ENCODE results near the gene TSC2. TPM values are rescaled to one million over a fixed set of nuclear protein-coding genes. Genes with fewer than 3 reads are reported as not detected.
"Not testable (repeated sequence)": the region's sequence is repeated elsewhere in the genome, so short reads cannot be mapped to it uniquely, and the experiment has no call there.

TSC2 gene
- polyA plus RNA-seq, 3 donors, result 141 to 174 (median 162) TPM

DNA sequence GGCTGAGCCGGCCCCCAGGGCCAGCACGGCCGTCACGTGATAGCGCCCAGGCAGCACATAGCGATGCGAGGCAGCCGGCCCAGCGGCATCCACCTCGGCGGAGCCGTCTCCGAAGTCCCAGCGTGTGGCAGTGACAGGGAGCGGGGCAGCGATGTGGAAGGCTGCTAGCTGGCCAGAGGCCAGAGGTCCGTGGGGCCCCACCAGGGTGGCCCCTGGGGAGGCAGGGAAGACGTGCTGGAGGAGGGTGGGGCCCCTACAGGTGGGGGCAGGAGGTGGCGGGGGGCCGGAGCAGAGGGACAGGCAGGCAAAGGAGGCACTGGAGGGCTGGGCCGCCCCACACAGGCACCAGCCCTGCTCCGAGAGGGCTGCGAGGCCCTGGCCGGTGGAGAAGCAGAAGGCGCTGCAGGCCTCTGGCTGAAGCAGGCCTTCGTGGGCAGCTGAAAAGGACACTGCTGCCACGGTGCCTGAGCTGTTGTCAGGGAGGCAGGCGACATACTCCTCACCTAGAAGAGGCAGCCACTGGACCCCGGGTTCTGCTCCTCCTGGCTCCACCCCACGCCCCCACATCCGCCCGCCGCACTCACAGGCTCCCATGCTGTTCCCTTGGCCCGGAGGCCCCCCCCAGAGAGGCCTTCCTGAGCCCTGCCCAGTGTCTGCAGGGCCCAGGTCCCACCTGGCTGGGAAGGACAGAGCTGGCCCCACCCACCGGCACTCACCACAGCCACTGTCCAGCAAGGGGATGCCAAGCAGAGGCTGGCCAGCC is 70.4 kb downstream of the TSC2 start:
- DNase-seq, result not testable (repeated sequence)

DNA sequence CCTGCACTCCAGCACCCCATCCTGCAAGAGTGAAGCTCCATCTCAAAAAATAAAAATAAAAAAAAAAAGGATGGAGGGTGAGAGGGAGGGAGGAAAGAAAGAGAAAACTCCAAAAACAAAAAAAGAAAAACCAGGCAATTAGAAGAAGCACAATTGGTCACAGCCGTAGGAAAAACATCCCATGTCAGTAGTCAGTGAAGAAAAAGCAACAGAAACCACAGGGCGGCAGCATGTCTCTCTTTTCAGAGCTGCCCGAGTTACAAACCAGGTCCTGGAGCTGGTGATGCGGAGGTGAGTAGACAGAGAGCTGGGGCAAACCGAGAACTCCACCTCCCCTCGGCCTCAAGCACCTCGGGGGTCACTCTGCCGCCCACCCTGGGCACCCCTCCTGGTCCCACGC is 73.5 kb downstream of the TSC2 start:
- DNase-seq, result not testable (repeated sequence)

DNA sequence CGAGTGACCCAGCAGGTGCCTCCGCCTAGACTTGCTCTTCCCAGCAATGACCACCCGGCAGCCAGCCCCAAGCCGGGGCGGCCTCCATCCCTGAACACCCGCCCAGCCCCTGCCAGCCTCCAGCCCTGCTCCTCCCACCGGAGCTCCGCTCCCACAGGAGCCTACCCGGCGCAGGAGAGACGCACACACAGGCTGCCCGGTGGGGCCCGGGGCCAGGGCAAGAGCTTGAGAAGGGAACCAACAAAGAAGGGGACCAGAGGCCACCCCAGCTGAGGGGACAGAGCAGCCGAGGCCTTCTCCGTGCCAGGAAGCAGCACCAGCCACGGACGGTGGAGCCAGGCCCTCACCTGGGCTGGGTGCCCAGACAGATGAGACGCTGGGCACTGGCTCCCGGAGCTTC is 74.1 kb downstream of the TSC2 start:
- DNase-seq, result no peak

DNA sequence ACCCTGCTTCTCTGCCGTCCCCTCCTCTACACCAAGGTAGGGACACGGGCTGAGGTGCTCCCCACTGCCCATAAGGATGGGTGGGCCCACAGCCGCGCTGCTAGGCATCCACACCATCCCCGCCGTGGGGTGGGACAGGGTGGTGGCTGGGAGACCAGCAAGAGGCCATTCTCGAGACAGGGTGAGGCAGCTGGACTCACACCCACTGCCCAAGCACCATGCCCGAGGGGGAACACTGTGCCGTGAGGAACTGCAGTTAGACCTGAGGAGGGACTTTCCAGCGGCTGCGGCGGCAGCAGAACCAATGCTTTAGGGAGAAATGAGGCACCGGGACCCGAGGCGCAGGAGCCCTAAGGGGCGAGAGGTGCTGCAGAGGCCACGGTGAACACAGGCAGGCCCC is 74.6 kb downstream of the TSC2 start:
- DNase-seq, result no peak

DNA sequence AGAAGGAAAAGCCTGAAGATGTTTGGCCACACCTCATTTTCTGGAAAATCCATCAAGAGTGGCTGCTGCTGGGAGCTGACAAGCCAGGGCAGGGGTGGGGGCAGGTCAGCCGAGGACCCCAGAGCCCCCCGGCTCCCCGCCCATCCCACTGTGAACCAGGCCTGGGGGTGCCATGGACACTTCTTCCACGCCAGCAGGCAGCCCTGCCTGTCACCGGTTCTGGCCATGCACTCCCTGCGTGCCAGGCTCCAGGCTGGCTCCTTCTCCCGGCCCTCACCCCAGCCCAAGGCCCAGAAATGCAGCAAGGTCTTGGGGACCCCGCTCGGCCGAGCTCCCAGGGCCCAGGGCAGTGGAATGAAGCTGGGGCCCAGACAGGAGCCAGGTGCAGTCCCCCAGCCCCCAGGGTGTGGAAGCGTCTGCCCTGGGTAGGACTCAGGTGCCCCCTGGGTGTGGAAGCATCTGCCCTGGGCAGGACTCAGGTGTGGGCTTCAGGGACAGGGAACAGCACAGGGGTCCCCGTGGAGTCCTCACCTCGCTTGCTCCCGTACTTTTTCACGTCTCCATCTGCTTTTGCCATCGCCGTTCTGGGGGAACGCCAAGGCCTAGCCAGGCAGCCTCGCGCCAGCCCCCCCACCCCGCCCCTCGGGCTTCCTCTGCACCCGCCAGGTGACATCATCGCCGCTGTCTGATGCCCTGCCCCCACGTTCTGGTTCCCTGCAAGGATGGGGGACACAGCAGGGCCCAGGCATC is 75.3 kb downstream of the TSC2 start:
- not testable (repeated sequence) for DNase-seq

DNA sequence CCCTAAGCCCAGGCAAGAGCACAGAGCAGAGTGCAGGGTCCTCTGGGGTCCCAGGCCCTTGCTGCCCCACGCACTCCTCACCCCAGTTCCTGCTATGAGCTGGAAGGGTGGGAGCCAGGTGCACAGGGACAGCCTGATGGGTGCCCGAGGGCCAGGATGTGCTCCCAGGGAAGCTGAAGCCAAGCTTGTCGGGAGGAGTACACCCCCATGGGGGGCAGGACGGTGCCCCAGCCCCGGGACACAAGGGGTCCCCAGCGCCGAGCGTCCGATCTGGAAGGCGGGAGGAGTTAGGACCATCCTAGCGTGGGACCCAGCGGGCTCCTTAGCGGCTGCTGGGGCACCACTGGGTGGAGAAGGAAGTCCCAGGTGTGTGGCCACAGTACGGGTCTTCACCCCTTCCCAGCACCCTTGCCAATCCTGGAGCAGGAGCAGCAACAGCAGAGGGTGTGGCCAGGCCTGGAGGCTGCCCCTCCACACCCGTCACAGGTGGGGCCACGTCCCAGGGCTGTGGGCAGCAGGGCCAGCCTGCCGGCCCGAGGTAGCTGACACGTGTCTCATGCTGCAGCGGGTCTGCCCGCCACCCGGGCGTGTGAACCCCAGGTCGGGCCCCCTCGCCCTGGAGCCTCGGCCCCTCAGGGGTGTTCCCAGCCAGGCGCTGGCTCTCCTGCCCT is 76.1 kb downstream of the TSC2 start:
- not testable (repeated sequence) for DNase-seq

DNA sequence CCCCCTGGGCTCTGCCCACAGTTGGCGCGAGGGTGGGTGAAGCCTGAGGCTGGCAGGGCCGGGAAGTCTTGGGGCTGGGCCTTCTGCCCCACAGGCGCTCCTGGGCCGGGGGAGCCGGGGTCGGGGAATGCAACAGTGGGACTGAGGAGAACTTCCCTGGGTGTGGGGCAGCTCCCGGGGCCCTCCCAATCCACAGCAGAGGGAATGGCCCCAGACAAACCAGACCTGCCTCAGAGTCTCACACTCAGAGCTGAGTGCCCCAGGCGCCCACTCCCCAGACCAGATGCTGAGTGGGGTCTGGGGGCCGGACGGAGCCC is 76.5 kb downstream of the TSC2 start:
- DNase-seq, result not testable (repeated sequence)

DNA sequence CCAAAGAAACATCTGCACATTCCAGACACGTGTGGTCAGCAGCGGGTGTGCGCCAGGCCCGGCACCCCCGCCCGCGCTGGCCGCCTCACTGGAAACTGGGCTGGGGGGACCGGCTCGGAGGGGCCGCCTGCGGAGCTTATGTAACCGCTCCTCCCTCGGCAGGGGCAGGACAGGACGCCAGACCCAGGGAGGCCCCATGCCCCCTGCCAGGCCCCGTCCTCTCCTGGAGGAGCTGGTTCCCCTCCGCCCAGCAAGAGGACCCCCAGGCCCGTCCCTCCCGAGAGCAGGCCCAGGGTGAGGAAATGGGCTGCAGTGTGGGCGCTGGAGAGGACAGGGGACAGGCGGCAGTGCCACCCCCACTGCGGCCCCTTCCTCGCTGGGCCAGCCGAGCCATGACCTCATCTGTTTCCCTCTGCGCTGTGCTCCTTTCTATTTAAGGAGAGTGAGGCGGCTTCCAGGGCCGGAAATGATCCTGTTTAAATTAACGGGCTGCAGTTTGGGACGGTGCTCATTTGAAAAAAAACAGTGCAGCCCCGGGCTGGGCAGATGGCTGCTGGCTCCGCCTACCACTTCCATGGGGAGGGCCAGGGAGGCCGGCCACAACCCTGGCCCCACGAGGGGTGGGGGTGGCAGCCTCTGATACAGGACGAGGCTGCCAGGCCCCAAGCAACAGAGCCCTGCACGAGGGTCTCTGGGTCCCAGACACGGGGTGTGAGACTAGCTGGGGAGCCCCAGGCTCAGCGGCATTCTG is 77.1 kb downstream of the TSC2 start:
- DNase-seq, result peak; percentile 54

DNA sequence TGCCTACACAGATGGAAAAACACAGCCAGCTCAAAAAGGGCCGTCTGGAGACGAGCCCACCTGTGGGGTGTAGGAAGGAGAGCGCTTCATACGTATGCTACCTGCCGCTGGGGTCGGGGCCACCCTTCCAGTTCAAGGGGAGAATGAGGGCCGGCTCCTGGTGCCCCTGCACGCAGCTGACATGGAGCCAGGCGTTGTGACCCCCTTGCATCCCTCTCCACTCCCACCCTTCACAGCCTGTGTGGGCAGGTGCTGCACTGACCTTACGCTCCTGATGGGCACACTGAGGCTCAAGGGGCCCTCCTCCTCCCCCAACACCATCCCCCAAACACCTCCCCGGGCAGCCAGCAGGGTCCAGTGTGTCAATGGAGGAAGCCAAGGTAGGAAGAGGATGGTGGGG is 77.8 kb downstream of the TSC2 start:
- not testable (repeated sequence) for DNase-seq

DNA sequence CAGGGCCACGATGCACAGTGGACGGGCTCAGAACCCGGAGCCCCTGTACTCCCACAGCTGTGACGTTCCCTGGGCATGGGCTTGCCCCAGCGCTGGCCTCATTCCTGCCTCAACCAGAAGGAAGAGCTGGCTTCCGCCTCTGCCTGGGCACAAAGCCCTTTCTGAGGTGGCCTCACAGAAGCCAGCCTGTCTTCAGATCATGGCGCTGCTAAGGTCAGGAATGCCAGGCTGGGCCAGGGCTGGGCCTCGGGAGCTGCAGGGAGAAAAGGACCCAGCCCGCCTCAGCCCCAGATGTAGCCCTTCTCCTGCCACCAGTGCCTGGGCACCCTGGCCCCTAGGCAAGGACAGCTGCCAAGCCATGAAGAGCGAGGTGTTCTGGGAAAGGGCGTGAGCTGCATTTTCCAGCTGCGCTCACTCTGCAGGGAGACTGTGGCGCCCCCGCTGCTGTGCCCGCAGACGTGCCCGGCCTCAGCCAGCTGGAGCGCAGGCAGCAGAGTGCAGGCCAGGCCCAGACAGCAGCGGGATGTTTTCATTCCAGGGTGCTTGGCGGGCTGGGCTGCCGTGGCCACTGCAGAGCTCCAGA is 78.5 kb downstream of the TSC2 start:
- not testable (repeated sequence) for DNase-seq

DNA sequence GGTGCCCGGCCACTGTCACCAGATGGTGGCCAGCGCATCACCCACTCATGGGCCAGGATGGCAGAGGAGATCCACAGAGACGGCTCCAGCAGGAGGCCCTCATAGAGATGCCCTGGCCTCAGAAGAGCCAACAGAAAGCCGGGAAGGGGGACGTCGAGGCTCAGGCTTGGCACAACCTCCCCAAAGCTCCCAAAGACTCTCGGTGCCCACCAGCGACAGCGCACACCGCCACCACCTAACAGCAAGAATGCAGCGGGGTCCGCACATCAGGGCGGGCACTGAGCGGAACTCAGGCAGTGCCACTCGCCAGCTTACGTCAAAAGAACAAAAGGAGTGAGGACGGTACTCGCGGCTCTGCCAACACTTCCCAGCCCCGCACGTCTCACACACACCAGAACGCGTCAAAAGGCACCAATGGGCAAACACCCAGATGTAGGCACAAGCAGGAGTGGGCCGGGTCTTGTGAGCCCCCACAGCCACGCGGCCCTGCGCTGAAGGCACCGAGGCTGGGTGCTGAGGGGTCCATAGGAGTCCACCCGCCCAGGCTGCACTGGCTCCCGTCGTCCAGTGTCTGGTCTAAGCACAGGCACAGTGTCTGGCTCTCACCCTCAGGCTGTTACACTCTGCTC is 79.3 kb downstream of the TSC2 start:
- DNase-seq, result not testable (repeated sequence)

DNA sequence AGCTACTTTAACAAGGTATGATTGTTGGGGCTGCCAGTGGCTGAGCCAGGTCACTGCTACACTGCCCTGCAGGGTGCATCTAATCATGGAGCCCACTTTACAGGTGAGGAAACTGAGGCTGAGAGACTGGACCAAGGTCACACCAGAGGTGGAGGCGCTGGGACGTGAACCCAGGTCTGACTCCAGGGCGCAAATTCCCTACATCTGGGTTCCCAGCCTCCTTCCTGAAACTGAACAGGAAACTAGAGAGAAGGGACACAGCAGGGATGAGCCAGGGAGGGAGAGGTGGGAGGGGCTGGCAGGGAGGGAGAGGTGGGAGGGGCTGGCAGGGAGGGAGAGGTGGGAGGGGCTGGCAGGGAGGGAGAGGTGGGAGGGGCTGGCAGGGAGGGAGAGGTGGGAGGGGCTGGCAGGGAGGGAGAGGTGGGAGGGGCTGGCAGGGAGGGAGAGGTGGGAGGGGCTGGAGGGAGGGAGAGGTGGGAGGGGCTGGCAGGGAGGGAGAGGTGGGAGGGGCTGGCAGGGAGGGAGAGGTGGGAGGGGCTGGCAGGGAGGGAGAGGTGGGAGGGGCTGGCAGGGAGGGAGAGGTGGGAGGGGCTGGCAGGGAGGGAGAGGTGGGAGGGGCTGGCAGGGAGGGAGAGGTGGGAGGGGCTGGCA is 80.0 kb downstream of the TSC2 start:
- DNase-seq, result not testable (repeated sequence)

DNA sequence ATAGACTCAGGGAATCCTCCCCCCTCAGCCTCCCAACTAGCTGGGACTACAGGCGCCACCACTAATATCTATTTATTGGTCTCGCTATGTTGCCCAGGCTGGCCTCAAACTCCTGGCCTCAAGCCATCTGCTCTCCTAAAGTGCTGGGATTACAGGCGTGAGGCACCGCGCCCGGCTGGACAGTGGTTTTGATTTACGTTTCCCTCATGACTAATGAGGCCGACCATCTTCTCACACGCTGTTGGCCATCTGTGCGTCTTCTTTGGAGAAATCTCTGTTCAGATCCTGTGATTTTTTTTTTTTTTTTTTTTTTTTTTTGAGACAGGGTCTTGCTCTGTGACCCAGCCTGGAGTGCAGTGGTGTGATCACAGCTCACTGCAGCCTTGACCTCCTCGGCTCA is 81.5 kb downstream of the TSC2 start:
- DNase-seq, result not testable (repeated sequence)

DNA sequence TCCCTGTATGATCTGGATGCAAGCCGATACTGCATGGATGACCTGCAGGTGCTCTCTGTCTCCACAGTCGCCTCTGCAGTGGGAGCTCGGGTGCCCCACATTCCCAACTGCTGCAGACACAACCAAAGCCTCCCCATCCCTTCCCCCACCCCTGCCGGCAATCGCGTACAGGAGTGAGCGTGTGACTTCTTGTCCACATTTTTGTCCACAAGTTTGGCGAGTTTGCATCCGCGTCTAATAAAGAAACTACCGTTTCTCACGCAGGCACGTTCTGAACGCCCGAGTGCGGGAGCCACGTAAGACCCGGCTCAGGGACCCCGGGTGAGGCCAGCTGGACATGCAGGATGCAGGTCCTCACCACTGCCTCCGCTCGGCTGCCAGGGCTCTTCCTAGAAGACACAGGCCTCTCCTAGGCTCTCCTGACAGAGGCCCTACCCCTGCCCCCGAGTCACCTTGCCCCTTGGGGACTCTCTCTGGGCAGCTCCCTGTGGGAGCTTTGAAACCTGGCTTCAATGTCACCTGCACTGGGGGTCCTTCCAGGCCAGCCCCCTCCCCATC is 82.2 kb downstream of the TSC2 start:
- DNase-seq, result not testable (repeated sequence)

DNA sequence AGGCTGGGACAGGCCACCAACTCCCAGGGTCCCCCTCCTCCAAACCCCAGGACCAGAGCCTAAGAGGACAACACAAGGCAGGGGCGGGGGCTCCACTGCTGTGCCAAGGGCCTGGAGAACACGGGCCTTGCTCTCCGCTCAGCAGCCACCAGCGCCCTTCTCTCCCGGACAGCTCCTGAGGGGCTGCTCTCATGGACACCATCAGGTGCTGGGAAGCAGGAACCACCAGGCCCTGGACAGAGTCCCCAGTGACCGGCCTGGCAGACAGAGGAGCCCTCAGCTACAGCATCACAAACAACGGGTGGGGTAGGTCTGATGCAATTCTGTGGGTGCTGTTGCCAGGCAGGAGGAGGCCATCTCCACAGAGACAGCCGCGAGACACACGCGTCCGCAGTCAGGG is 86.0 kb downstream of the TSC2 start:
- DNase-seq, result not testable (repeated sequence)

DNA sequence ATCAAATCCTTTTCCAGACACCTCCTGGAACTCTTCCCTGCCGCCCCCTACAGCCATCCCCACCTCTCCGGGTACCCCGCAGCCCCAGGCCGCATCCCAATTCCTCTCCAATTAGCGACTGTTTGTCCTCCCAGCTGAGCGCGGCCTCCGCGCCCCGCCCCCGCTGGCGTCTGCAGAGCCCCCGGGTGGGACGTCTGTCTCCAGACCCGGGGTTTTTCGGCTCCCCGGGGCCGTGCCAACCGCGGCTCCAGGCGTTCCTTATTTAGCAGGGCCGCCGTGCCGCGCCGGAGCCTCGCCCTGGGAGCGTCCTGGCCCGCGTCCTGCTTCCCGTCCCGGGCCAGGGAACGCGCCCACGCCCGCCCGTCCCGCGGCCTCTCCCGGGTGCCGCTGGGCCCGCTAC is 87.3 kb downstream of the TSC2 start:
- not testable (repeated sequence) for DNase-seq

DNA sequence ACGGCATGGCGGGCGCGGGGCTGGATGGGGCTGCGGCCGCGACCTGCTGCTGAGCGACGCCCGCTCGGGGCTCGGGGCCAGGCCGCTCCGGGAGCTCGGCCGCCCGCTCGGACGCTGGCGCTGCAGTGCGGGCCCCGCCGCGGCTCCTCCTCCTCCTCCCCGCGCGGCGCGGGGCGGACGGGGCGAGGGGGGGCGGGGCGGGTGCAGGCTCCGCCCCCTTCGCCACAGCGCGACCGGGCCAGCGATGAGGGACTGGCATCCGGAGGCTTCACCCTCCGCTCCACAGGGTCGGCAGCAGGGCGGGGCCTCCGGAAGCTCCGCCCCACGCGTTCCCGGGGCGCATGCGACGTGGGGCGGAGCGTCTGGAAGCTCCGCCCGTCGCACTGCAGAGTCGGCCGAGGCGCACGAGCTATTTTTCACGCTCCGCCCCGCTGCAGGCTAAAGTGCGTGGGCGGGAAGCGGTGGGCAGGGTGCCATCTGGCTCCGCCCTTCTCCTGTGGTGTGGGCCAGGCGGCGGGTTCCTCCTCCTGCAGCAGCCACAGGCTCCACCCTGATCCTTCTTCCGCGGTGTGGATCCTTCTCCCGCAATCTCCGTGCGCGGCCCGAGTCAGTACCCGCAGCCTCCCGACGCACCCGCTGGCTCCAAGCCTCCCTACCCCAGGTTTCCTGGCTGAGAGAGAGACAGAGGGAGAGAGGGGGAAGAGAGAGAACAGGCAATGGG is 88.1 kb downstream of the TSC2 start, which contains the start of gene PKD1:
PKD1 (minus strand) TSS at position 129 of the 721 bp plus-strand sequence. CDS start 209 bp downstream, outside the sequence.
- peak; percentile 87 for DNase-seq
